Stomach (tissue), 9 donors: ENCODE results near the gene FAM3D. TPM values are rescaled to one million over a fixed set of nuclear protein-coding genes. Genes with fewer than 3 reads are reported as not detected.

Experiments
- DNase-seq, 2 donors: peaks; one replicate each; pipeline versions ENCODE4 v3.0.0 to v3.0.0-alpha.2; 2013 to 2019
- H3K27ac ChIP-seq, 5 donors: fragments of 200-600 bp in 4 of 5; sonication (generic) in 4 of 5; one replicate each; pipeline ENCODE4 v1.5.1; 2013 to 2019; ENCODE audit warnings: mild to moderate bottlenecking in 1 of 5, moderate library complexity in 1 of 5
- H3K27me3 ChIP-seq, 3 donors: fragments of 200-600 bp; sonication (generic); one replicate each; pipeline ENCODE4 v1.5.1; 2017 to 2019; ENCODE audit warnings: mixed run types in 1 of 3
- H3K36me3 ChIP-seq, 4 donors: fragments of 200-600 bp; sonication (generic); 1 replicate in 3 of 4; 2 replicates in 1 of 4; pipeline ENCODE4 v1.5.1; 2016 to 2019
- H3K4me1 ChIP-seq, 4 donors: fragments of 200-600 bp; sonication (generic); one replicate each; pipeline ENCODE4 v1.5.1; 2016 to 2019
- H3K4me3 ChIP-seq, 4 donors: fragments of 200-600 bp; sonication (generic) in 3 of 4; one replicate each; pipeline ENCODE4 v1.5.1; 2016 to 2019; ENCODE audit warnings: mild to moderate bottlenecking in 1 of 4
- H3K9me3 ChIP-seq, 4 donors: fragments of 200-600 bp; sonication (generic); one replicate each; pipeline ENCODE4 v1.5.1; 2016 to 2019
- EP300 ChIP-seq: sonication (generic); formaldehyde crosslinking; IDR thresholded peaks from one replicate; pipeline ENCODE4 v1.6.1; 2017; ENCODE audit warnings: antibody characterized with exemption
- POLR2A ChIP-seq, 4 donors: fragments of 450-650 bp; IDR thresholded peaks; one replicate each; pipeline ENCODE4 v1.6.1; 2016; ENCODE audit warnings: antibody characterized with exemption in 4 of 4, control low read depth in 2 of 4, mild to moderate bottlenecking in 1 of 4, moderate library complexity in 1 of 4
- POLR2AphosphoS5 ChIP-seq, 3 donors: sonication (generic); formaldehyde crosslinking; IDR thresholded peaks; one replicate each; pipeline ENCODE4 v1.6.1; 2016; ENCODE audit warnings: antibody characterized with exemption in 3 of 3
- WGBS, 5 donors: extraction: QIAGEN DNeasy Blood & Tissue Kit in 3 of 5; methylation state at CpG; one replicate each; pipeline versions ENCODE4 v1.1.5 to v1.1.7; 2013 to 2018; 5-methylcytosine and 5-hydroxymethylcytosine counted together
- intact Hi-C: fragments of 100-400 bp; cut with DNase I; formaldehyde crosslinking; loops from one replicate; pipeline ENCODE4 v1.15.1; 2023; ENCODE audit warnings: low total_unique reads
- polyA plus RNA-seq, 3 donors: library from polyadenylated mRNA; stranded (reverse); fragments of 200-250 nt; gene quantifications; one replicate each; pipeline ENCODE4 v1.2.3, GENCODE V29; 2013
- total RNA-seq, 5 donors: library from RNA; depleted of rRNA; stranded (reverse); fragments of >200 nt; gene quantifications; one replicate each; pipeline versions ENCODE4 v1.1.0 to v1.2.3, GENCODE V29; 2014 to 2016
- TF ChIP-seq, protein P1 (sequence below), 7 experiments: fragments of 450-650 bp in 4 of 7; fragments of 200-600 bp in 3 of 7; sonication (generic) in 3 of 7; IDR thresholded peaks; one replicate each; pipeline ENCODE4 v1.5.1; 2016 to 2019; ENCODE audit warnings: antibody characterized with exemption in 7 of 7, control low read depth in 2 of 7, mild to moderate bottlenecking in 1 of 7
- donor health status: healthy with polysubstance abuse.
- donor health status: Bipolar disorder and iron deficiency.
- donor health status: healthy.

The FAM3D gene
- total and polyA plus RNA-seq, 8 donors = 7.6 to 581 (median 39.1) TPM

DNA sequence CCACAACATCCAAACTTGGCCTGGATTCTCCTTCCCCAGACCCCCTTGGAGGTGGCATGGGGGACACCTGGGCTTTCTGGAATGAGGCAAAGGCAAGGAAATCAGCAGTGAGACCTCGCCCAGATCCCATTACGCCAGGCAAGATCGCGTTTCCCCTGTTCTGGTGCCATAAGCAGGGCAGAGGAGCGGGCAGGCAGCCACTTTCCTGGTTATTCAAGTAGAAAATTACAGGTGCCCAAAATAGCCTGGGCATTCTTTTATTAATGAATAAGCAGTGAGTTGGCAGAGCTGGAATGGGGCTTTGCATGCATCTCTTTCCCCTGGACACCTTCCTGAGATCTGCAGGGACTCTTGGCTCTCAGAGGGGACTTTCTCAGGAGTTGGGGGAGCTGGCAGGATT is 57.9 kb downstream of the FAM3D start:
- DNase-seq = no peak
- TF ChIP-seq POLR2AphosphoS5 (IDR thresholded peaks at IDR 0.05) (no peak), POLR2A (IDR thresholded peaks at IDR 0.05) (no peak), EP300 (no peak)
- TF ChIP-seq, protein P1, sequence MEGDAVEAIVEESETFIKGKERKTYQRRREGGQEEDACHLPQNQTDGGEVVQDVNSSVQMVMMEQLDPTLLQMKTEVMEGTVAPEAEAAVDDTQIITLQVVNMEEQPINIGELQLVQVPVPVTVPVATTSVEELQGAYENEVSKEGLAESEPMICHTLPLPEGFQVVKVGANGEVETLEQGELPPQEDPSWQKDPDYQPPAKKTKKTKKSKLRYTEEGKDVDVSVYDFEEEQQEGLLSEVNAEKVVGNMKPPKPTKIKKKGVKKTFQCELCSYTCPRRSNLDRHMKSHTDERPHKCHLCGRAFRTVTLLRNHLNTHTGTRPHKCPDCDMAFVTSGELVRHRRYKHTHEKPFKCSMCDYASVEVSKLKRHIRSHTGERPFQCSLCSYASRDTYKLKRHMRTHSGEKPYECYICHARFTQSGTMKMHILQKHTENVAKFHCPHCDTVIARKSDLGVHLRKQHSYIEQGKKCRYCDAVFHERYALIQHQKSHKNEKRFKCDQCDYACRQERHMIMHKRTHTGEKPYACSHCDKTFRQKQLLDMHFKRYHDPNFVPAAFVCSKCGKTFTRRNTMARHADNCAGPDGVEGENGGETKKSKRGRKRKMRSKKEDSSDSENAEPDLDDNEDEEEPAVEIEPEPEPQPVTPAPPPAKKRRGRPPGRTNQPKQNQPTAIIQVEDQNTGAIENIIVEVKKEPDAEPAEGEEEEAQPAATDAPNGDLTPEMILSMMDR (IDR thresholded peaks at IDR 0.05) = no peak
- whole genome bisulfite sequencing, 5 donors = 77 to 91% (median 83%) methylated on average over 5 of the region's 5 CpGs
- Histone ChIP-seq H3K9me3 (peaks cover 0 to 10% (median 2%) of the 10 kb centered on the region in 4 donors), H3K27me3 (no peaks in the 10 kb centered on the region), H3K4me1 (no peaks in the 10 kb centered on the region), H3K27ac (no peak overlapping the region), H3K36me3 (no peaks in the 10 kb centered on the region), H3K4me3 (no peak overlapping the region)
- intact Hi-C loops = no loop called here

DNA sequence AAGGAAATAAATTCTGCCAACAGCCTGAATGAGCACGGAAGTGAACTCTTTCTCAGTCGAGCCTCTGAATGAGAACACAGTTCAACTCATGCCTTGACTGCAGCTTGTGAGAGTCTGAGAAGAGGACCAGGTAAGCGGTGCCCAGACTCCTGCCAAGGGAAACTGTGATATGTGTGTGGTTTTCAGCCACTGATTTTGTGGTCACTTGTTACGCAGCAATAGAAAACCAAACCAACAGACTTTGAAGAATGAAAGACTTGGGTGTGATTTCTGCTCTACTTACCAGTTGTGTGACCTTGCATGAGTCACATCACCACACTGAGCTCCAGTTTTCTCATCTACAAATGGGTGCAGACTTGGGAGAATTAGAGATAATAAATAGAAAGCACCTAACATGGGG is 58.8 kb downstream of the FAM3D start:
- Histone ChIP-seq H3K36me3 (no peaks in the 10 kb centered on the region), H3K9me3 (peaks cover 0 to 10% (median 2%) of the 10 kb centered on the region in 4 donors), H3K27me3 (peaks cover 0 to 7% (median 0%) of the 10 kb centered on the region in 3 donors), H3K4me1 (no peaks in the 10 kb centered on the region), H3K4me3 (no peak overlapping the region), H3K27ac (no peak overlapping the region)
- DNase-seq = no peak
- WGBS, 5 donors = 73 to 87% (median 83%) methylated on average over 4 of the region's 4 CpGs
- TF ChIP-seq POLR2AphosphoS5 (IDR thresholded peaks at IDR 0.05) (no peak), EP300 (no peak), POLR2A (IDR thresholded peaks at IDR 0.05) (no peak)
- TF ChIP-seq, protein P1 (IDR thresholded peaks at IDR 0.05) = no peak
- intact Hi-C loops = no loop called here

- intact Hi-C loops = no loop called here
- DNase-seq = no peak
- no peaks in the 10 kb centered on the region for H3K4me1 ChIP-seq
- TF ChIP-seq EP300 (no peak), POLR2A (IDR thresholded peaks at IDR 0.05) (no peak), POLR2AphosphoS5 (IDR thresholded peaks at IDR 0.05) (no peak)
- TF ChIP-seq, protein P1 (IDR thresholded peaks at IDR 0.05) = no peak
- no peaks in the 10 kb centered on the region for H3K36me3 ChIP-seq
- H3K27me3 ChIP-seq = peaks cover 0 to 7% (median 0%) of the 10 kb centered on the region in 3 donors
- H3K9me3 ChIP-seq = peaks cover 0 to 10% (median 2%) of the 10 kb centered on the region in 4 donors
- no peak overlapping the region for H3K4me3 ChIP-seq
- WGBS, 5 donors = 86 to 95% (median 91%) methylated on average over 1 of the region's 1 CpG
- no peak overlapping the region for H3K27ac ChIP-seq
Observed at GRCh38 chr3:58606693-58607092, 59.9 kb downstream of the FAM3D start.

DNA sequence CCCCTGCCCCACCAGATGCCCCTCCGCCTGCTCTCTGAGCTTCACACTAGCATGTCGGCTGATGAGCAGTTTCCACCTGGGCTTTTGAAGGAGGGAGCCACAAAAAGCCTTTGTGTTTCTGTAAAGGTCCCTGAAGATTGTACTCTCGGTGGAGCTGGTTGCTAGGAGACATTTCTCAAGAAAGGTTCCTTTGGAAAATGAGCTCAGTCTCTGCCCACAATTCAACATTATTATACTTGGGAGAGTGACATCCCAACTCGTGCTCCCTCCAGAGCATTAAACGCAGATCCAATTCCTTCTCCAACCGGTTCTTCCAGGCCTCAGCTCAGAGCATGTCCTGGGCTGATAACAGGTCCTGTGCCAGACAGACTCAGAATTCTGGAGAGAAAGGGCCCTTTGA is 62.5 kb downstream of the FAM3D start:
- no peak overlapping the region for H3K4me3 ChIP-seq
- H3K27me3 ChIP-seq = peaks cover 0 to 7% (median 0%) of the 10 kb centered on the region in 3 donors
- TF ChIP-seq EP300 (no peak), POLR2A (IDR thresholded peaks at IDR 0.05) (no peak), POLR2AphosphoS5 (IDR thresholded peaks at IDR 0.05) (no peak)
- TF ChIP-seq, protein P1 (IDR thresholded peaks at IDR 0.05) = no peak
- DNase-seq = no peak
- no peaks in the 10 kb centered on the region for H3K4me1 ChIP-seq
- no peaks in the 10 kb centered on the region for H3K36me3 ChIP-seq
- WGBS, 5 donors = 40 to 69% (median 54%) methylated on average over 6 of the region's 6 CpGs
- H3K9me3 ChIP-seq = peaks cover 0 to 10% (median 2%) of the 10 kb centered on the region in 4 donors
- intact Hi-C loops = no loop called here
- H3K27ac ChIP-seq = no peak overlapping the region
